Adrenal gland (tissue), 12 donors: ENCODE results near the gene RNF145. TPM values are rescaled to one million over a fixed set of nuclear protein-coding genes. Genes with fewer than 3 reads are reported as not detected.

Experiments
- DNase-seq, 7 donors: peaks; one replicate each; pipeline ENCODE4 v3.0.0-alpha.2; 2019 to 2020
- H3K27ac ChIP-seq, 5 donors: fragments of 200-600 bp; sonication (generic) in 4 of 5; 1 replicate in 3 of 5; 2 replicates in 2 of 5; pipeline versions ENCODE4 v1.5.1 to v1.8.0; 2016 to 2020; ENCODE audit warnings: mild to moderate bottlenecking in 1 of 5
- H3K27me3 ChIP-seq: fragments of 200-600 bp; 2 replicates; pipeline ENCODE4 v1.8.0; 2021
- H3K36me3 ChIP-seq, 2 donors: fragments of 200-600 bp; replicated peaks in 1 of 2; 1 replicate in 1 of 2; 2 replicates in 1 of 2; pipeline versions ENCODE4 v1.5.1 to v1.8.0; 2018 to 2022
- H3K4me1 ChIP-seq, 2 donors: fragments of 200-600 bp; replicated peaks in 1 of 2; 1 replicate in 1 of 2; 2 replicates in 1 of 2; pipeline versions ENCODE4 v1.5.1 to v1.8.0; 2018 to 2021
- H3K4me3 ChIP-seq, 4 donors: fragments of 200-600 bp; sonication (generic) in 3 of 4; one replicate each; pipeline ENCODE4 v1.5.1; 2016 to 2018
- H3K9me3 ChIP-seq, 3 donors: fragments of 200-600 bp; sonication (generic) in 1 of 3; replicated peaks in 1 of 3; 1 replicate in 2 of 3; 2 replicates in 1 of 3; pipeline versions ENCODE4 v1.5.1 to v1.8.0; 2016 to 2021
- CTCF ChIP-seq, 6 experiments: fragments of 450-650 bp in 4 of 6; fragments of 200-600 bp in 2 of 6; sonication (generic) in 1 of 6; IDR thresholded peaks; 1 replicate in 5 of 6; 2 replicates in 1 of 6; pipeline versions ENCODE4 v1.5.1 to v1.8.0; 2016 to 2021; ENCODE audit warnings: antibody characterized with exemption in 6 of 6, mild to moderate bottlenecking in 2 of 6, moderate library complexity in 1 of 6
- POLR2A ChIP-seq, 2 donors: fragments of 450-650 bp; IDR thresholded peaks; one replicate each; pipeline ENCODE4 v1.6.1; 2017; ENCODE audit warnings: antibody characterized with exemption in 2 of 2, mild to moderate bottlenecking in 2 of 2, moderate library complexity in 1 of 2
- WGBS, 4 donors: extraction: QIAGEN DNeasy Blood & Tissue Kit in 2 of 4; methylation state at CpG; one replicate each; pipeline versions ENCODE4 v1.1.5 to v1.1.7; 2013 to 2017; 5-methylcytosine and 5-hydroxymethylcytosine counted together
- intact Hi-C, 2 donors: fragments of 100-400 bp; cut with DNase I; formaldehyde crosslinking; loops; one replicate each; pipeline versions ENCODE4 v1.14.1 to v1.15.0; 2022 to 2023
- polyA plus RNA-seq, 3 donors: library from polyadenylated mRNA; stranded (reverse); fragments of 200-250 nt in 2 of 3; fragments of 350-450 nt in 1 of 3; fragmentation: Illumina TruSeq in 1 of 3; extraction: RNeasy Lipid Tissue Mini Kit (QIAGEN cat#74804) in 1 of 3; gene quantifications; one replicate each; pipeline ENCODE4 v1.2.3, GENCODE V29; 2013 to 2014
- total RNA-seq, 9 donors: library from RNA; depleted of rRNA in 4 of 9; stranded (reverse); fragments of >200 nt in 4 of 9; fragments of 120-200 nt in 1 of 9; fragmentation: NEBNext Ultra II Directional in 1 of 9; extraction: Animal tissue kit (Norgen Biotek cat#: 25700) in 1 of 9; gene quantifications; one replicate each; pipeline versions ENCODE4 v1.1.0 to v1.2.4, GENCODE V29; 2013 to 2023
- donor health status: healthy with polysubstance abuse.
- donor health status: Bipolar disorder and iron deficiency.
- donor health status: DM: yes; HTN: yes; CAD: no.
- donor health status: DM: no; HTN: no; CAD: no.
- donor health status: DM: no; HTN: no; CAD: no.
- donor health status: DM: yes; HTN: yes; CAD: no.

The RNF145 gene
- total and polyA plus RNA-seq, 12 donors, result 20.2 to 138 (median 69.6) TPM

- Histone ChIP-seq H3K27me3 (peaks cover 8% of the 10 kb centered on the region), H3K27ac (no peak overlapping the region), H3K4me3 (no peak overlapping the region), H3K9me3 (no peaks in the 10 kb centered on the region), H3K4me1 (peaks cover 0 to 6% of the 10 kb centered on the region in 2 donors), H3K36me3 (no peaks in the 10 kb centered on the region)
- DNase-seq, result no peak
- intact Hi-C loops, result no loop called here
- no peak for TF ChIP-seq CTCF (IDR thresholded peaks at IDR 0.05)
- no peak for TF ChIP-seq POLR2A (IDR thresholded peaks at IDR 0.05)
- WGBS, 4 donors, result 81 to 93% (median 83%) methylated on average over 3 of the region's 3 CpGs
Observed at GRCh38 chr5:159130871-159131270, 78.5 kb downstream of the RNF145 start.

GRCh38 chr5:159128070-159128541, 81.2 kb downstream of the RNF145 start:
- 82 to 89% (median 89%) methylated on average over 4 to 6 of the region's 6 CpGs for WGBS, 4 donors
- Histone ChIP-seq H3K4me3 (no peak overlapping the region), H3K36me3 (no peaks in the 10 kb centered on the region), H3K9me3 (no peaks in the 10 kb centered on the region), H3K27me3 (peaks cover 8% of the 10 kb centered on the region), H3K27ac (no peak overlapping the region), H3K4me1 (peaks cover 0 to 6% of the 10 kb centered on the region in 2 donors)
- no peak for DNase-seq
- intact Hi-C loops, result no loop called here
- TF ChIP-seq POLR2A (IDR thresholded peaks at IDR 0.05) (no peak), CTCF (IDR thresholded peaks at IDR 0.05) (no peak)

GRCh38 chr5:159123700-159124099, 85.7 kb downstream of the RNF145 start:
- no peaks in the 10 kb centered on the region for H3K4me1 ChIP-seq
- WGBS, 4 donors, result 81 to 84% (median 82%) methylated on average over 3 of the region's 3 CpGs
- no peaks in the 10 kb centered on the region for H3K9me3 ChIP-seq
- no peaks in the 10 kb centered on the region for H3K27me3 ChIP-seq
- no peak for DNase-seq
- H3K4me3 ChIP-seq, result no peak overlapping the region
- H3K36me3 ChIP-seq, result no peaks in the 10 kb centered on the region
- TF ChIP-seq CTCF (IDR thresholded peaks at IDR 0.05), result no peak
- no peak for TF ChIP-seq POLR2A (IDR thresholded peaks at IDR 0.05)
- intact Hi-C loops, result no loop called here
- no peak overlapping the region for H3K27ac ChIP-seq

GRCh38 chr5:159123189-159123588, 86.2 kb downstream of the RNF145 start:
- DNase-seq, result no peak
- 68 to 82% (median 76%) methylated on average over 2 of the region's 2 CpGs for WGBS, 4 donors
- Histone ChIP-seq H3K27me3 (no peaks in the 10 kb centered on the region), H3K27ac (no peak overlapping the region), H3K36me3 (no peaks in the 10 kb centered on the region), H3K9me3 (no peaks in the 10 kb centered on the region), H3K4me1 (no peaks in the 10 kb centered on the region), H3K4me3 (no peak overlapping the region)
- TF ChIP-seq CTCF (IDR thresholded peaks at IDR 0.05) (no peak), POLR2A (IDR thresholded peaks at IDR 0.05) (no peak)
- intact Hi-C loops, result no loop called here
